ENCODE results near the gene CORIN. TPM values are rescaled to one million over a fixed set of nuclear protein-coding genes. Genes with fewer than 3 reads are reported as not detected.

Gene CORIN
- polyA plus RNA-seq, 1 of the 3 experiments (the other 2 are of a cell fraction), result 1.1 TPM

DNA sequence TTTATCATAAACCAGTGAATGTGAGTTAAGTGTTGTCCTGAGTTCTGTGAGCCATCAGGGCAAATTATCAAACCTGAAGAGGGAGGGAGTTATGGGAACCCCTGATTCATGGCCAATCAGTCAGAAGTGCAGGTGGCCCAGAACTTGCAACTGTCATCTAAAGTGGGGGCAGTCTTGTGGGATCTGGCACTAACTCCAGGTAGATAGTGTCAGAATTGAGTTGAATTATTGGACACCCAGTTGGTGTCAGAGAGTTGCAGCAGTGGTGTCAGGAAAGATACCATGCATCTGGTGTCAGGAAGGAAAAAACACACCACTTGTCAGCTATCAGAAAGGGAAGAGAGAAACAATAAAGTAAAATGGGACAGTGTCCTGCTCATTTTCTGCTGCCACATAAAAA, 8.4 kb downstream of the CORIN start:
- Histone ChIP-seq H2AFZ (ENCODE audit: low read depth) (no peak overlapping the region), H3K9me2 (no peaks in the 10 kb centered on the region), H3K4me3 (ENCODE audit: low read depth in 2 of 2, low read length in 1 of 2) (no peak overlapping the region), H4K20me1 (ENCODE audit: insufficient read depth) (no peaks in the 10 kb centered on the region), H3F3A (replicated peaks; ENCODE audit: insufficient read depth) (no peaks in the 10 kb centered on the region), H3K4me2 (no peak overlapping the region), H3K27ac (ENCODE audit: low read depth in 2 of 2, low read length in 1 of 2) (no peak overlapping the region), H3K9ac (no peak overlapping the region), H3K79me2 (ENCODE audit: insufficient read depth) (no peaks in the 10 kb centered on the region), H3K4me1 (ENCODE audit: control insufficient read depth in 1 of 2, insufficient read depth in 2 of 2, low read depth in 1 of 2, low read length in 1 of 2) (peaks cover 0 to 14% of the 10 kb centered on the region in 2 experiments; a peak in 1 of 4 replicates), H3K9me3 (peaks cover 7% of the 10 kb centered on the region; the same call in 1 of the 2 replicates), H3K36me3 (replicated peaks in 1 of 2; ENCODE audit: control insufficient read depth in 1 of 2, insufficient read depth in 2 of 2, low read length in 1 of 2) (no peaks in the 10 kb centered on the region), H3K27me3 (ENCODE audit: insufficient read depth) (no peaks in the 10 kb centered on the region)
- DNase-seq, result no peak
- CTCF ChIA-PET, result interaction anchor here (1.6 to 4.5 kb wide), 2 partner anchors 124 to 132 kb away, joined by 4 to 30 read pairs; no protein-coding TSS in a partner anchor
- POLR2A ChIA-PET, result no interaction called here
- TF ChIP-seq FOXJ3 (CRISPR knock-in tag; IDR thresholded peaks at IDR 0.05) (no peak), NRF1 (IDR thresholded peaks at IDR 0.05; ENCODE audit: low read depth, low read length) (no peak), RAD21 (IDR thresholded peaks at IDR 0.05; ENCODE audit: low read length) (no peak), GABPA (IDR thresholded peaks at IDR 0.05; ENCODE audit: low read depth) (no peak), TEAD4 (IDR thresholded peaks at IDR 0.05; ENCODE audit: borderline replicate concordance, insufficient read depth) (no peak), SIN3A (IDR thresholded peaks at IDR 0.05; ENCODE audit: borderline replicate concordance, low read depth, low read length) (no peak)
- TF ChIP-seq, protein P1, sequence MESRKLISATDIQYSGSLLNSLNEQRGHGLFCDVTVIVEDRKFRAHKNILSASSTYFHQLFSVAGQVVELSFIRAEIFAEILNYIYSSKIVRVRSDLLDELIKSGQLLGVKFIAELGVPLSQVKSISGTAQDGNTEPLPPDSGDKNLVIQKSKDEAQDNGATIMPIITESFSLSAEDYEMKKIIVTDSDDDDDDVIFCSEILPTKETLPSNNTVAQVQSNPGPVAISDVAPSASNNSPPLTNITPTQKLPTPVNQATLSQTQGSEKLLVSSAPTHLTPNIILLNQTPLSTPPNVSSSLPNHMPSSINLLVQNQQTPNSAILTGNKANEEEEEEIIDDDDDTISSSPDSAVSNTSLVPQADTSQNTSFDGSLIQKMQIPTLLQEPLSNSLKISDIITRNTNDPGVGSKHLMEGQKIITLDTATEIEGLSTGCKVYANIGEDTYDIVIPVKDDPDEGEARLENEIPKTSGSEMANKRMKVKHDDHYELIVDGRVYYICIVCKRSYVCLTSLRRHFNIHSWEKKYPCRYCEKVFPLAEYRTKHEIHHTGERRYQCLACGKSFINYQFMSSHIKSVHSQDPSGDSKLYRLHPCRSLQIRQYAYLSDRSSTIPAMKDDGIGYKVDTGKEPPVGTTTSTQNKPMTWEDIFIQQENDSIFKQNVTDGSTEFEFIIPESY (IDR thresholded peaks at IDR 0.05; ENCODE audit: borderline replicate concordance, low read depth), result no peak
- TF ChIP-seq, protein P2, sequence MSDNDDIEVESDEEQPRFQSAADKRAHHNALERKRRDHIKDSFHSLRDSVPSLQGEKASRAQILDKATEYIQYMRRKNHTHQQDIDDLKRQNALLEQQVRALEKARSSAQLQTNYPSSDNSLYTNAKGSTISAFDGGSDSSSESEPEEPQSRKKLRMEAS (IDR thresholded peaks at IDR 0.05; ENCODE audit: low read depth), result no peak

- 82% methylated on average over 2 of the region's 2 CpGs for WGBS (ENCODE audit: low lambda C conversion rate)
- Histone ChIP-seq H3K9me3 (no peaks in the 10 kb centered on the region), H3K27ac (ENCODE audit: low read depth in 2 of 2, low read length in 1 of 2) (no peak overlapping the region), H3K4me2 (no peak overlapping the region), H3K27me3 (ENCODE audit: insufficient read depth) (no peaks in the 10 kb centered on the region), H3K36me3 (replicated peaks in 1 of 2; ENCODE audit: control insufficient read depth in 1 of 2, insufficient read depth in 2 of 2, low read length in 1 of 2) (no peaks in the 10 kb centered on the region), H2AFZ (ENCODE audit: low read depth) (no peak overlapping the region), H3K9ac (no peak overlapping the region), H3K4me3 (ENCODE audit: low read depth in 2 of 2, low read length in 1 of 2) (no peak overlapping the region), H4K20me1 (ENCODE audit: insufficient read depth) (no peaks in the 10 kb centered on the region), H3F3A (replicated peaks; ENCODE audit: insufficient read depth) (no peaks in the 10 kb centered on the region), H3K79me2 (ENCODE audit: insufficient read depth) (no peaks in the 10 kb centered on the region), H3K9me2 (no peaks in the 10 kb centered on the region), H3K4me1 (ENCODE audit: control insufficient read depth in 1 of 2, insufficient read depth in 2 of 2, low read depth in 1 of 2, low read length in 1 of 2) (peaks cover 0 to 14% of the 10 kb centered on the region in 2 experiments; a peak in 1 of 4 replicates)
- DNase-seq, result no peak
- POLR2A ChIA-PET, result no interaction called here
- CTCF ChIA-PET, result interaction anchor here (0.9 to 4.5 kb wide), 6 partner anchors 9 to 260 kb away, joined by 3 to 23 read pairs (median 4); partner anchors contain the start of gene CORIN
- TF ChIP-seq RCOR1 (IDR thresholded peaks at IDR 0.05; ENCODE audit: low read length) (no peak), NFIC (IDR thresholded peaks at IDR 0.05; ENCODE audit: borderline replicate concordance) (no peak), POLR2AphosphoS5 (IDR thresholded peaks at IDR 0.05; ENCODE audit: low read depth, low read length) (no peak), YY1 (IDR thresholded peaks at IDR 0.05; ENCODE audit: low read depth) (no peak), RAD21 (IDR thresholded peaks at IDR 0.05; ENCODE audit: low read length) (no peak), FOXM1 (IDR thresholded peaks at IDR 0.05; ENCODE audit: low read depth) (no peak), SMC3 (IDR thresholded peaks at IDR 0.05; ENCODE audit: low read depth, low read length) (no peak)
- TF ChIP-seq, protein P2 (IDR thresholded peaks at IDR 0.05; ENCODE audit: low read depth), result no peak
- TF ChIP-seq, protein P1 (IDR thresholded peaks at IDR 0.05; ENCODE audit: borderline replicate concordance, low read depth), result no peak
Observed at GRCh38 chr4:47827343-47828047, 10.4 kb downstream of the CORIN start.

Data from SK-N-SH (cell line).